Lower leg skin (tissue), 3 donors: ENCODE measurements around the gene NKX2-8.

Experiments
- POLR2A ChIP-seq, 2 donors: fragments of 450-650 bp; IDR thresholded peaks; one replicate each; pipeline ENCODE4 v1.6.1; 2016 to 2017; ENCODE audit warnings: antibody characterized with exemption in 2 of 2, mild to moderate bottlenecking in 1 of 2, moderate library complexity in 1 of 2
- TF ChIP-seq, protein P1 (sequence below), 3 donors: fragments of 450-650 bp; IDR thresholded peaks; one replicate each; pipeline ENCODE4 v1.5.1; 2016; ENCODE audit warnings: antibody characterized with exemption in 3 of 3, mild to moderate bottlenecking in 3 of 3, moderate library complexity in 2 of 3

DNA sequence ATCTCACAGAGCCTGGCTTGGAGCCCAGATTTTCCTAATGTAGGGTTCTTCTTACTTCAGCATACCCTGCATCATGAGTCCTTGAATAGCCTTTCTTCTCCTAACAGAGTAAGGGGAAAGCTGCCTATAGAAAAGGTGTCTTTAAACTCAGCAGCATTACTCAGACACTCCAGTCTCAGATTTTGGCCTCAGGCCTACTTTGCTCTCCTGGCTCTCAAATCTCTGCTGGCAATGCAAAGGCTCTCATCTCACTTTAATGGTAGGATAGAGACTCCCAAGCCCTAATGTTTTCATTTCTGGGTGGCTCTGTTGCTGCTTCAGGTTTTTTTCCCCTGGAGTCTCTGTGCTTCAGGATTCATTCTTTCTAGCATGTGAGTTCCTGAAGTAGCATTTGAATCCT lies 9.1 kb upstream of the NKX2-8 start:
- TF ChIP-seq, protein P1, sequence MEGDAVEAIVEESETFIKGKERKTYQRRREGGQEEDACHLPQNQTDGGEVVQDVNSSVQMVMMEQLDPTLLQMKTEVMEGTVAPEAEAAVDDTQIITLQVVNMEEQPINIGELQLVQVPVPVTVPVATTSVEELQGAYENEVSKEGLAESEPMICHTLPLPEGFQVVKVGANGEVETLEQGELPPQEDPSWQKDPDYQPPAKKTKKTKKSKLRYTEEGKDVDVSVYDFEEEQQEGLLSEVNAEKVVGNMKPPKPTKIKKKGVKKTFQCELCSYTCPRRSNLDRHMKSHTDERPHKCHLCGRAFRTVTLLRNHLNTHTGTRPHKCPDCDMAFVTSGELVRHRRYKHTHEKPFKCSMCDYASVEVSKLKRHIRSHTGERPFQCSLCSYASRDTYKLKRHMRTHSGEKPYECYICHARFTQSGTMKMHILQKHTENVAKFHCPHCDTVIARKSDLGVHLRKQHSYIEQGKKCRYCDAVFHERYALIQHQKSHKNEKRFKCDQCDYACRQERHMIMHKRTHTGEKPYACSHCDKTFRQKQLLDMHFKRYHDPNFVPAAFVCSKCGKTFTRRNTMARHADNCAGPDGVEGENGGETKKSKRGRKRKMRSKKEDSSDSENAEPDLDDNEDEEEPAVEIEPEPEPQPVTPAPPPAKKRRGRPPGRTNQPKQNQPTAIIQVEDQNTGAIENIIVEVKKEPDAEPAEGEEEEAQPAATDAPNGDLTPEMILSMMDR (IDR thresholded peaks at IDR 0.05): no peak
- TF ChIP-seq POLR2A (IDR thresholded peaks at IDR 0.05): no peak
